Endothelial cell of umbilical vein (primary cell): ENCODE data around the gene KIF22. TPM values are rescaled to one million over a fixed set of nuclear protein-coding genes. Genes with fewer than 3 reads are reported as not detected.

ENCODE experiments used
- BruUV-seq: library from RNA; stranded (reverse); fragments of 400-500 nt; replicated peaks from 2 replicates; lab custom pipeline; 2021; lab: Mats Ljungman, UMichigan
- CTCF ChIA-PET: fragments of 300-600, 350-600 bp; sonication (Branson Sonifier 250); formaldehyde crosslinking; loops from one replicate; lab custom pipeline; 2021; ENCODE audit warnings: antibody characterized with exemption, inconsistent platforms; lab: Charles Lee
- POLR2A ChIA-PET: fragments of 300-600, 350-600 bp; sonication (Branson Sonifier 250); formaldehyde crosslinking; loops from one replicate; lab custom pipeline; 2021; ENCODE audit warnings: antibody characterized with exemption, inconsistent platforms; lab: Charles Lee
- DNase-seq: peaks from one replicate; pipeline ENCODE4 v3.0.0-alpha.2; 2011; ENCODE audit warnings: low read depth, low spot score
- FAIRE-seq: peaks from 2 replicates; lab custom pipeline; 2011; peaks lifted over from hg19 to GRCh38; lab: Jason Lieb, UNC
- H2AFZ ChIP-seq: 2 replicates; pipeline ENCODE4 v1.6.0; 2012; ENCODE audit warnings: low read depth, low read length, control low read depth, inconsistent platforms
- H3K27ac ChIP-seq: 2 replicates; pipeline ENCODE4 v1.5.1; 2011; ENCODE audit warnings: low read depth, mild to moderate bottlenecking, control low read depth, low read length, moderate library complexity; ENCODE audit not compliant: insufficient read depth
- H3K27me3 ChIP-seq, 2 experiments: 2 replicates each; pipeline versions ENCODE4 v1.6.0 to v1.6.1; 2011; ENCODE audit warnings: low read length in 2 of 2, mixed read lengths in 1 of 2; ENCODE audit not compliant: control insufficient read depth in 2 of 2, insufficient read depth in 2 of 2
- H3K36me3 ChIP-seq, 2 experiments: 2 replicates in 1 of 2; 3 replicates in 1 of 2; pipeline ENCODE4 v1.5.1; 2011; ENCODE audit warnings: low read length in 2 of 2, mild to moderate bottlenecking in 1 of 2, moderate library complexity in 1 of 2; ENCODE audit not compliant: control insufficient read depth in 2 of 2, insufficient read depth in 2 of 2; ENCODE audit errors: extremely low read depth in 1 of 2
- H3K4me1 ChIP-seq: 3 replicates; pipeline ENCODE4 v1.5.1; 2011; ENCODE audit warnings: mild to moderate bottlenecking, low read length; ENCODE audit not compliant: control insufficient read depth, insufficient read depth; ENCODE audit errors: extremely low read depth
- H3K4me2 ChIP-seq: 2 replicates; pipeline ENCODE4 v1.6.1; 2011; ENCODE audit warnings: low read length, control low read depth, mixed read lengths; ENCODE audit not compliant: insufficient read depth
- H3K4me3 ChIP-seq, 3 experiments: fragments of 200-600 bp in 1 of 3; sonication (generic), shearing (Covaris generic) in 1 of 3; replicated peaks in 1 of 3; 2 replicates each; pipeline ENCODE4 v1.5.1; 2011 to 2016; ENCODE audit warnings: control low read depth in 3 of 3, low read length in 3 of 3, mild to moderate bottlenecking in 2 of 3, inconsistent platforms in 1 of 3, low read depth in 1 of 3, moderate library complexity in 1 of 3; ENCODE audit not compliant: insufficient read depth in 1 of 3
- H3K79me2 ChIP-seq: 2 replicates; pipeline ENCODE4 v1.6.0; 2012; ENCODE audit warnings: low read length, inconsistent platforms; ENCODE audit not compliant: control insufficient read depth, insufficient read depth
- H3K9ac ChIP-seq: replicated peaks from 2 replicates; pipeline ENCODE3; 2011; ENCODE audit warnings: low read length, control low read depth; ENCODE audit not compliant: insufficient read depth; ENCODE audit errors: extremely low read depth
- H3K9me1 ChIP-seq: replicated peaks from 3 replicates; pipeline ENCODE4 v1.6.0; 2011; ENCODE audit warnings: mild to moderate bottlenecking, low read length; ENCODE audit not compliant: control insufficient read depth, insufficient read depth; ENCODE audit errors: extremely low read depth
- H3K9me3 ChIP-seq: replicated peaks from 2 replicates; pipeline ENCODE4 v1.5.1; 2012; ENCODE audit warnings: low read length, inconsistent platforms; ENCODE audit not compliant: control insufficient read depth, insufficient read depth
- H4K20me1 ChIP-seq: replicated peaks from 2 replicates; pipeline ENCODE3; 2011; ENCODE audit warnings: mild to moderate bottlenecking, low read length; ENCODE audit not compliant: control insufficient read depth, insufficient read depth; ENCODE audit errors: extremely low read depth
- EZH2 ChIP-seq: IDR thresholded peaks from 2 replicates; pipeline ENCODE4 v1.6.1; 2012; ENCODE audit warnings: borderline replicate concordance, low read depth, mild to moderate bottlenecking, moderate library complexity, low read length, inconsistent platforms; ENCODE audit not compliant: severe bottlenecking
- FOS ChIP-seq: IDR thresholded peaks from 2 replicates; pipeline ENCODE4 v1.6.1; 2011; ENCODE audit warnings: mild to moderate bottlenecking, low read length, moderate library complexity, borderline replicate concordance; ENCODE audit not compliant: insufficient read depth
- GATA2 ChIP-seq: IDR thresholded peaks from 2 replicates; pipeline ENCODE4 v1.7.0; 2011; ENCODE audit warnings: low read depth, mild to moderate bottlenecking, moderate library complexity, mixed read lengths, low read length; ENCODE audit not compliant: insufficient read length, insufficient read depth
- MAX ChIP-seq: IDR thresholded peaks from 2 replicates; pipeline ENCODE4 v1.6.1; 2011; ENCODE audit not compliant: insufficient read depth, insufficient read length
- MYC ChIP-seq: IDR thresholded peaks from one replicate; pipeline ENCODE4 v1.6.1; 2011; ENCODE audit warnings: mild to moderate bottlenecking, low read depth, low read length
- POLR2A ChIP-seq: IDR thresholded peaks from 2 replicates; pipeline ENCODE4 v1.6.1; 2012; ENCODE audit warnings: low read depth, mild to moderate bottlenecking, control low read depth, low read length
- POLR2AphosphoS5 ChIP-seq: IDR thresholded peaks from 2 replicates; pipeline ENCODE4 v1.6.1; 2012; ENCODE audit warnings: low read depth, mild to moderate bottlenecking, control low read depth, low read length, moderate library complexity; ENCODE audit not compliant: insufficient read depth
- dilution Hi-C: fragments of 300-500 bp; cut with MboI; formaldehyde crosslinking; loops from one replicate; pipeline ENCODE4 v1.15.0; 2019; ENCODE audit warnings: low sequenced_read_pairs; ENCODE audit not compliant: extremely low pct_ligation_motif_present
- intact Hi-C: fragments of 100-400 bp; cut with micrococcal nuclease; formaldehyde crosslinking; loops from one replicate; pipeline ENCODE4 v1.10.0; 2022
- polyA plus RNA-seq, 4 experiments: library from polyadenylated mRNA; depleted of rRNA in 3 of 4; stranded (reverse) in 3 of 4; unstranded in 1 of 4; fragments of >200 nt; gene quantifications; 2 replicates each; pipeline versions ENCODE4 v1.2.1 to v1.2.3, GENCODE V29; 2011 to 2012; ENCODE audit warnings: missing spikeins in 1 of 4
- total RNA-seq: library from RNA; stranded (reverse); gene quantifications from 2 replicates; pipeline ENCODE4 v1.2.3, GENCODE V29; 2021

The KIF22 gene
- total and polyA plus RNA-seq, 2 donors (not counting 3 experiments of a cell fraction or from before 2014, with no cell fraction given): 67.3 to 90.0 TPM

GRCh38 chr16:29809031-29809747 is 18.6 kb downstream of the KIF22 start:
- no peaks in the 10 kb centered on the region for H3K27me3 ChIP-seq
- no peak overlapping the region for H2AFZ ChIP-seq

GRCh38 chr16:29809850-29810698 is 19.5 kb downstream of the KIF22 start:
- no peak for TF ChIP-seq MYC
- TF ChIP-seq EZH2: no peak
- peak; percentile 8 for TF ChIP-seq POLR2AphosphoS5
- no peak for TF ChIP-seq FOS
- TF ChIP-seq MAX: no peak
- no peak for TF ChIP-seq GATA2
- TF ChIP-seq POLR2A: no peak
- Histone ChIP-seq H3K9me3 (no peaks in the 10 kb centered on the region), H3K9me1 (no peaks in the 10 kb centered on the region), H3K27ac (peak overlapping the region; percentile 9), H3K27me3 (no peaks in the 10 kb centered on the region), H2AFZ (no peak overlapping the region), H3K36me3 (peaks cover 0 to 14% of the 10 kb centered on the region in 2 experiments), H3K9ac (no peak overlapping the region), H3K79me2 (peaks cover 29% of the 10 kb centered on the region), H3K4me2 (no peak overlapping the region), H3K4me3 (no peak overlapping the region), H4K20me1 (no peaks in the 10 kb centered on the region), H3K4me1 (peaks cover 44% of the 10 kb centered on the region)
- no TSS peak for BruUV-seq
- DNase-seq (no peak), FAIRE-seq (no peak)
- intact Hi-C loops (loop anchor here (2.0 to 5.0 kb wide), 3 partner anchors 53 to 162 kb away; partner anchors contain the start of genes CDIPT and TAOK2), dilution Hi-C loops (loop anchor here (10.0 kb wide), 1 partner anchor 185 kb away; the partner anchor contains the start of genes HIRIP3 and INO80E)
- ChIA-PET POLR2A (no interaction called here), CTCF (interaction anchor here (0.6 to 4.0 kb wide), 3 partner anchors 38 to 222 kb away, joined by 3 to 29 read pairs (median 3); no protein-coding TSS in a partner anchor)

More at GRCh38 chr16:29809031-29809747, 18.6 kb downstream of the KIF22 start:
- DNase-seq (no peak), FAIRE-seq (no peak)
- no peaks in the 10 kb centered on the region for H3K9me1 ChIP-seq
- no peaks in the 10 kb centered on the region for H3K9me3 ChIP-seq
- H3K4me2 ChIP-seq: peak overlapping the region; percentile 71
- ChIA-PET CTCF (interaction anchor here (0.7 to 4.0 kb wide), 8 partner anchors 7 to 223 kb away, joined by 3 to 163 read pairs (median 14); partner anchors contain the start of genes PAGR1 and TAOK2), POLR2A (no interaction called here)
- BruUV-seq: no TSS peak
- H4K20me1 ChIP-seq: no peaks in the 10 kb centered on the region
- intact Hi-C loops (loop anchor here (5.0 kb wide), 2 partner anchors 107 to 163 kb away; partner anchors contain the start of gene TAOK2), dilution Hi-C loops (loop anchor here (10.0 kb wide), 1 partner anchor 186 kb away; the partner anchor contains the start of genes HIRIP3 and INO80E)
- no peak overlapping the region for H3K4me3 ChIP-seq
- peaks cover 0 to 14% of the 10 kb centered on the region in 2 experiments for H3K36me3 ChIP-seq
- H3K27ac ChIP-seq: no peak overlapping the region
- peaks cover 29% of the 10 kb centered on the region for H3K79me2 ChIP-seq
- peaks cover 46% of the 10 kb centered on the region for H3K4me1 ChIP-seq
- no peak overlapping the region for H3K9ac ChIP-seq
- TF ChIP-seq POLR2A: peak; percentile 19
- no peak for TF ChIP-seq MAX
